Breast epithelium (tissue), 4 donors: ENCODE measurements around the gene PRKCE. TPM values are rescaled to one million over a fixed set of nuclear protein-coding genes. Genes with fewer than 3 reads are reported as not detected.

Source experiments
- DNase-seq, 2 donors: peaks; one replicate each; pipeline ENCODE4 v3.0.0-alpha.2; 2019; ENCODE audit warnings: low spot score in 2 of 2
- H3K27ac ChIP-seq, 2 donors: fragments of 200-600 bp; sonication (generic) in 1 of 2; one replicate each; pipeline ENCODE4 v1.5.1; 2016 to 2019; ENCODE audit warnings: mild to moderate bottlenecking in 1 of 2
- H3K27me3 ChIP-seq, 2 donors: fragments of 200-600 bp; sonication (generic) in 1 of 2; one replicate each; pipeline versions ENCODE4 v1.5.1 to v1.6.0; 2017 to 2019; ENCODE audit warnings: control low read depth in 1 of 2, mild to moderate bottlenecking in 1 of 2
- H3K36me3 ChIP-seq: fragments of 200-600 bp; one replicate; pipeline ENCODE4 v1.5.1; 2019
- H3K4me1 ChIP-seq, 2 donors: fragments of 200-600 bp; sonication (generic); one replicate each; pipeline ENCODE4 v1.5.1; 2016 to 2019; ENCODE audit warnings: control low read depth in 1 of 2
- H3K4me3 ChIP-seq, 3 donors: fragments of 200-600 bp; sonication (generic); 1 replicate in 2 of 3; 2 replicates in 1 of 3; pipeline ENCODE4 v1.5.1; 2016 to 2019; ENCODE audit warnings: mild to moderate bottlenecking in 3 of 3, moderate library complexity in 2 of 3
- H3K9me3 ChIP-seq, 2 donors: fragments of 200-600 bp; sonication (generic) in 1 of 2; one replicate each; pipeline ENCODE4 v1.5.1; 2016 to 2019; ENCODE audit warnings: control low read depth in 1 of 2
- CTCF ChIP-seq, 3 donors: fragments of 450-650 bp; IDR thresholded peaks; one replicate each; pipeline ENCODE4 v1.5.1; 2016 to 2017; ENCODE audit warnings: antibody characterized with exemption in 3 of 3, mild to moderate bottlenecking in 3 of 3, moderate library complexity in 3 of 3
- POLR2A ChIP-seq: fragments of 450-650 bp; IDR thresholded peaks from one replicate; pipeline ENCODE4 v1.6.1; 2016; ENCODE audit warnings: antibody characterized with exemption, mild to moderate bottlenecking, moderate library complexity
- POLR2AphosphoS5 ChIP-seq, 3 donors: sonication (generic); formaldehyde crosslinking; IDR thresholded peaks; one replicate each; pipeline ENCODE4 v1.6.1; 2017; ENCODE audit warnings: antibody characterized with exemption in 3 of 3
- intact Hi-C: fragments of 100-400 bp; cut with DNase I; formaldehyde crosslinking; loops from one replicate; pipeline ENCODE4 v1.15.1; 2023; ENCODE audit warnings: low total_unique reads
- total RNA-seq, 3 donors: library from RNA; depleted of rRNA; stranded (reverse); fragments of >200 nt; gene quantifications; one replicate each; pipeline ENCODE4 v1.1.0, GENCODE V29; 2016

PRKCE gene
- total RNA-seq, 3 donors from 2014 or later: 20.6 to 34.0 (median 23.6) TPM

- intact Hi-C loops: no loop called here
Measured at GRCh38 chr2:45992741-45993475, 341.4 kb downstream of the PRKCE start.

GRCh38 chr2:45993476-45993991 is 342.1 kb downstream of the PRKCE start:
- Histone ChIP-seq H3K27ac (peak overlapping the region; percentile 46 to 76), H3K4me3 (no peak overlapping the region), H3K36me3 (no peaks in the 10 kb centered on the region), H3K27me3 (no peaks in the 10 kb centered on the region), H3K9me3 (no peaks in the 10 kb centered on the region), H3K4me1 (peaks cover 0 to 11% of the 10 kb centered on the region in 2 donors)
- peak in 1 of 2 donors; percentile 56 for DNase-seq
- intact Hi-C loops: no loop called here
- TF ChIP-seq CTCF (IDR thresholded peaks at IDR 0.05) (peak; percentile 74 to 79 (median 76)), POLR2A (no peak)

More at GRCh38 chr2:45992741-45993475, 341.4 kb downstream of the PRKCE start:
- Histone ChIP-seq H3K9me3 (no peaks in the 10 kb centered on the region), H3K36me3 (no peaks in the 10 kb centered on the region), H3K27ac (peak overlapping the region; percentile 76 to 82), H3K27me3 (no peaks in the 10 kb centered on the region), H3K4me1 (peaks cover 0 to 11% of the 10 kb centered on the region in 2 donors), H3K4me3 (no peak overlapping the region)
- DNase-seq: no peak
- TF ChIP-seq CTCF (IDR thresholded peaks at IDR 0.05) (no peak), POLR2AphosphoS5 (IDR thresholded peaks at IDR 0.05) (no peak), POLR2A (no peak)

GRCh38 chr2:45994060-45994459 is 342.6 kb downstream of the PRKCE start:
- H3K27ac ChIP-seq: peak overlapping the region; percentile 46 to 76
- H3K4me3 ChIP-seq: no peak overlapping the region
- DNase-seq: no peak
- intact Hi-C loops: no loop called here
- H3K4me1 ChIP-seq: peaks cover 0 to 11% of the 10 kb centered on the region in 2 donors
- TF ChIP-seq POLR2A (no peak), CTCF (IDR thresholded peaks at IDR 0.05) (no peak), POLR2AphosphoS5 (IDR thresholded peaks at IDR 0.05) (no peak)
- H3K27me3 ChIP-seq: no peaks in the 10 kb centered on the region
- H3K36me3 ChIP-seq: no peaks in the 10 kb centered on the region
- no peaks in the 10 kb centered on the region for H3K9me3 ChIP-seq

- Histone ChIP-seq H3K4me3 (no peak overlapping the region), H3K27ac (no peak overlapping the region), H3K4me1 (no peaks in the 10 kb centered on the region), H3K9me3 (no peaks in the 10 kb centered on the region), H3K27me3 (no peaks in the 10 kb centered on the region), H3K36me3 (no peaks in the 10 kb centered on the region)
- intact Hi-C loops: no loop called here
- TF ChIP-seq POLR2A: no peak
- TF ChIP-seq POLR2AphosphoS5 (IDR thresholded peaks at IDR 0.05): no peak
- no peak for TF ChIP-seq CTCF (IDR thresholded peaks at IDR 0.05)
- no peak for DNase-seq
Measured at GRCh38 chr2:46000660-46001059, 349.2 kb downstream of the PRKCE start.

GRCh38 chr2:46001290-46001689 is 349.8 kb downstream of the PRKCE start:
- intact Hi-C loops: no loop called here
- Histone ChIP-seq H3K36me3 (no peaks in the 10 kb centered on the region), H3K27me3 (no peaks in the 10 kb centered on the region), H3K4me1 (no peaks in the 10 kb centered on the region), H3K9me3 (no peaks in the 10 kb centered on the region), H3K4me3 (no peak overlapping the region), H3K27ac (no peak overlapping the region)
- DNase-seq: no peak
- TF ChIP-seq POLR2A (no peak), POLR2AphosphoS5 (IDR thresholded peaks at IDR 0.05) (no peak), CTCF (IDR thresholded peaks at IDR 0.05) (no peak)
